Measurements from ENCODE around the gene C2CD2.
A peak's percentile ranks its signal among the peaks of the same experiment; 100 is the strongest.

C2CD2 gene

DNA sequence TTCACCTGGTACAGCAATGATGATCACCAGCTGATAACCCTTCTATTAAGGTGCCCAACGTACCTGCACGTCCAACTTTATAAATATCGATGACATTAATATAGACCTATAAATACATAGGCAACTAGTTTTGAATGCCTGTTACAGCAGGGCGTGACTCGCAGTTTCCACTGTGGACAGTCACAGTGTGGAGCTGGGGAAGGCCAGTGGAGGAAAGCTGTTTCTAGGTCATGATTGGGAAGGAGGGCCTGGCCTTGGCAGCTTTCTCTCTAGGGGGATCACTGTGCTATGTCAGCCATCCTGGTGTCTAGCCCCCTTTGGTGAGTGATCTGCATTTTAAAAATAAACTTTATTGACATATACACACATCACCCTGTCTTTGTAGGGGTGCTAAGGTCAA, 70.2 kb downstream of the C2CD2 start:
- TF ChIP-seq CTCF (IDR thresholded peaks at IDR 0.05; ENCODE audit: low read depth, low read length): no peak
- no peak overlapping the region for H3K4me3 ChIP-seq (ENCODE audit: low read depth, low read length)

DNA sequence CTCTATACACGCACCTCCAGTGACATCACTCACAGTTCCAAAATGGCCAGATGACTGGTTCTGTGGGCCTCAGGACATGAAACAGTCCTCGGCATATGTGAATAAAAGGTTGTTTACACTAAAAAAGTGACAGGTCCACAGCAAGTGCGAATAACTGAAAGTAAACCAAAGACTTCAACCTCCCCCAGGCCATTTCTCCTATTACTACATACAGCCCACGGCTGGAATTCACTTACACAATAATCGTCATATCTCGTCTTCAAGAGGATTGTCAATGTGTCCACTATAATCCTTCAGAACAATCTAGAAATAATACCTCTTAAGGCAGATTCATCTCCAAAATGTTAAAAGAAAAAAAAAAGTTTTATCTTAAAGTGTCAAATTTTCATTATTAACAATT, 72.8 kb downstream of the C2CD2 start:
- TF ChIP-seq CTCF (IDR thresholded peaks at IDR 0.05; ENCODE audit: low read depth, low read length): no peak

GRCh38 chr21:41880153-41880552, 73.7 kb downstream of the C2CD2 start:
- peak overlapping the region; percentile 63 for H3K4me3 ChIP-seq (ENCODE audit: low read depth, low read length)
- no peak for TF ChIP-seq CTCF (IDR thresholded peaks at IDR 0.05; ENCODE audit: low read depth, low read length)

More for the DNA sequence above, 72.8 kb downstream of the C2CD2 start:
- no peak overlapping the region for H3K4me3 ChIP-seq (ENCODE audit: low read depth, low read length)

DNA sequence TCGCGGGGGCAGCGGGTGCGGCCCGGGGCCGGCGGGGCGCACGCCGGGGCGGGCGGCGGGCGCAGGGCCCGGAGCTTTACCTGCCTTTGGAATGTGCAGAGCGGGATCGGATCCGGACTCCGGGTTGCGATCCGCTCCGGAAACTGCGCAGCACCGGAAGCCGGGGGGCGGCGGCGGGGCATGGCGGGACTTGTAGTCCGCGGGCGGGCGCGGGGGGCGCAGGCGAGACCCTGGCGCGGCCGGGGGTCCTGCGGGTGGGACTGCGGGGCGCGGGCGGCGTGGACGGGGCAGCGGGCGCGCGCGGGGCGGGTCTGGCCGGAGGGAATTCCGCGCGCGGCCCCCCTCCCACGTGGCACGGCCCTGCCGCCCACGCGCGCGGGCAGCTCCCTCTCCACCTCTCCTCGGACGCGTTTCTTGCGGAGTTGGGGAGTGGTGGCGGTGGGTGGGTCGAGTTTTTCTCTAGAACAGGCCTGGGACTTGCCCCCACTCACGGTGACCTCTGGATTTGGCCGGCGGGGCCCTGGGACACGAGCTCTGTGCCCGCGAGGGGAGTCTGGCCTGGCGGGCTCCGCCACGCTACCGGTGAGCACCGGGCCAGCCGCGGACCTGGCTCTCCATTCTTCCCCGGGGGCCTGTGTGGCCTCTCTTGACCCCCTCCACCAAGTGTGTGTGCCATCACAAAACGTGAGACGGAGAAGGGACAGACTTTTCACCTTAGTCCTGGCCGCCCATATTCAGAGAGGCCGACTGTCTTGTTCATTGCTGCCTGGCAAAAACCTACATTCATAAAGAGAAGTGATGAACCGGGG, 74.4 kb downstream of the C2CD2 start, which contains the start of gene PRDM15:
Gene PRDM15, minus strand, starts transcription at position 155 of the 809 bp plus-strand sequence. CDS start 18,981 bp downstream, outside the sequence.
- peak within 1 kb of the TSS; percentile 90 for H3K4me3 ChIP-seq (ENCODE audit: low read depth, low read length)
- TF ChIP-seq CTCF (IDR thresholded peaks at IDR 0.05; ENCODE audit: low read depth, low read length): no peak

DNA sequence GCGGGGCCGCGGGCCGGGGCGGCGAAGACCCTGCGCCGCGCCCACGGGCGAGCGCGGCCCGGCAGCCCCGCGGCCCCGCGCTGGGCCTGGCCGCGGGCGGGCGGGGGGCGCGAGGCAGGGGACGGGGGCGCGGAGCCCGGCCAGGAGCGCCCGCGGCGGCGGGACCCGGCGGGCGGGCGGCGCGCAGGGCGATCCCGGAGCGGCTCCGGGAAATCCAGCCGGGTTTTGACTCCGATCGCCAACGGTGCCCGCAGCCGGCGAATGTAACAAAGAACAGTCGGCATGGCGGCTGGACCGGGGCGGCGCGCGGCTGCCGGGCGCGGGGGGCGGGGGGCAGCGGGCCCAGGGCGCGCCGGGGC, 75.0 kb downstream of the C2CD2 start:
- no peak for TF ChIP-seq CTCF (IDR thresholded peaks at IDR 0.05; ENCODE audit: low read depth, low read length)
- H3K4me3 ChIP-seq (ENCODE audit: low read depth, low read length): peak overlapping the region; percentile 90

GRCh38 chr21:41877901-41878830, 75.7 kb downstream of the C2CD2 start:
- no peak for TF ChIP-seq CTCF (IDR thresholded peaks at IDR 0.05; ENCODE audit: low read depth, low read length)
- peak overlapping the region; percentile 90 for H3K4me3 ChIP-seq (ENCODE audit: low read depth, low read length)

All from WI38 (cell line).